ENCODE data around the gene PAPPA. TPM values are rescaled to one million over a fixed set of nuclear protein-coding genes. Genes with fewer than 3 reads are reported as not detected.

PAPPA gene
- total and polyA plus RNA-seq, 9 of the 15 experiments (the other 6 are each of a cell fraction or from before 2014, with no cell fraction given) = 0.06 to 0.18 (median 0.11) TPM

- WGBS (ENCODE audit: insufficient coverage, low coverage, missing lambda C conversion rate) = 4% methylated on average over 5 of the region's 5 CpGs
- in situ Hi-C loops (cut with MboI) = no loop called here
- TF ChIP-seq FOXK1 (CRISPR knock-in tag; IDR thresholded peaks at IDR 0.05; ENCODE audit: borderline replicate concordance) = no peak
- no peak for TF ChIP-seq ARHGAP35 (IDR thresholded peaks at IDR 0.05; ENCODE audit: partially characterized antibody)
- TF ChIP-seq SRSF3 (IDR thresholded peaks at IDR 0.05; ENCODE audit: insufficient read depth, low read length) = no peak
- TF ChIP-seq JUNB (CRISPR knock-in tag; conservative IDR thresholded peaks at IDR 0.05) = no peak
- TF ChIP-seq ZFP91 (CRISPR knock-in tag; IDR thresholded peaks at IDR 0.05) = no peak
- no peak for TF ChIP-seq POLR3A (IDR thresholded peaks at IDR 0.05; ENCODE audit: borderline replicate concordance, extremely low read depth, insufficient read depth, insufficient read length)
- TF ChIP-seq KHSRP (IDR thresholded peaks at IDR 0.05) = no peak
- no peak for TF ChIP-seq HNRNPUL1 (IDR thresholded peaks at IDR 0.05; ENCODE audit: low read length)
- TF ChIP-seq PCBP1 (IDR thresholded peaks at IDR 0.05; ENCODE audit: low read depth, low read length, poor library complexity, severe bottlenecking) = no peak
- no peak for TF ChIP-seq POLR3G (IDR thresholded peaks at IDR 0.05; ENCODE audit: extremely low read depth, insufficient read length, insufficient replicate concordance)
- TF ChIP-seq SMARCA4 (IDR thresholded peaks at IDR 0.05) = peak; percentile 41; the same call in 1 of the 2 replicates
Observed at GRCh38 chr9:116208417-116209232, 55.0 kb downstream of the PAPPA start.

More at GRCh38 chr9:116208417-116209232, 55.0 kb downstream of the PAPPA start:
- no peak overlapping the region for H2AFZ ChIP-seq (ENCODE audit: low read depth, low read length)
- H3K4me1 ChIP-seq (replicated peaks in 1 of 2; ENCODE audit: control insufficient read depth in 2 of 2, insufficient read depth in 2 of 2, low read length in 2 of 2) = no peaks in the 10 kb centered on the region
- ChIA-PET POLR2A (interaction anchor here (0.7 kb wide), 1 partner anchor 44 kb away, joined by 3 read pairs; no protein-coding TSS in a partner anchor), CTCF (ENCODE audit: low intra/inter-chr PET ratio) (no interaction called here)
- H3K9ac ChIP-seq (ENCODE audit: insufficient read depth in 1 of 2, low read depth in 2 of 2, low read length in 2 of 2) = no peak overlapping the region
- no peak overlapping the region for H3K27ac ChIP-seq (ENCODE audit: extremely low read depth, low read depth, low read length)
- no peak overlapping the region for H3K4me2 ChIP-seq (ENCODE audit: insufficient read depth, low read length)
- no peaks in the 10 kb centered on the region for H3K9me1 ChIP-seq (ENCODE audit: control insufficient read depth, insufficient read depth, low read length)
- H3K9me3 ChIP-seq (replicated peaks; ENCODE audit: control insufficient read depth, insufficient read depth, low read depth, low read length) = no peaks in the 10 kb centered on the region
- ATAC-seq = no peak
- no peaks in the 10 kb centered on the region for H3K79me2 ChIP-seq (ENCODE audit: control insufficient read depth, insufficient read depth, low read length)
- intact Hi-C loops (cut with micrococcal nuclease) = no loop called here
- H3K4me3 ChIP-seq = no peak overlapping the region
- H4K20me1 ChIP-seq (replicated peaks; ENCODE audit: control insufficient read depth, insufficient read depth, low read length) = no peaks in the 10 kb centered on the region
- no peak for FAIRE-seq
- BruUV-seq (replicated peaks) = no TSS peak
- H3K27me3 ChIP-seq (ENCODE audit: control insufficient read depth in 2 of 2, insufficient read depth in 2 of 2, low read length in 2 of 2) = no peaks in the 10 kb centered on the region
- DNase-seq (ENCODE audit: extremely low read depth in 1 of 4, low spot score in 3 of 4) = no peak
- no peaks in the 10 kb centered on the region for H3K36me3 ChIP-seq (ENCODE audit: control insufficient read depth, insufficient read depth, low read length)
